ENCODE results near the gene POU2AF1.

Gene POU2AF1

GRCh38 chr11:111416231-111416960 lies 37.3 kb upstream of the POU2AF1 start:
- DNase-seq (ENCODE audit: insufficient read length, low spot score) (no peak), FAIRE-seq (no peak)
- no peak for TF ChIP-seq CTCF (IDR thresholded peaks at IDR 0.05; ENCODE audit: insufficient read depth, missing control alignments)

GRCh38 chr11:111414936-111415335 lies 35.9 kb upstream of the POU2AF1 start:
- TF ChIP-seq CTCF (IDR thresholded peaks at IDR 0.05; ENCODE audit: insufficient read depth, missing control alignments), result no peak
- DNase-seq (ENCODE audit: insufficient read length, low spot score) (no peak), FAIRE-seq (no peak)

- DNase-seq (ENCODE audit: insufficient read length, low spot score) (no peak), FAIRE-seq (no peak)
- no peak for TF ChIP-seq CTCF (IDR thresholded peaks at IDR 0.05; ENCODE audit: insufficient read depth, missing control alignments)
These were observed 35.3 kb upstream of the POU2AF1 start for GRCh38 chr11:111414267-111414931.

- DNase-seq (ENCODE audit: insufficient read length, low spot score) (no peak), FAIRE-seq (no peak)
- TF ChIP-seq CTCF (IDR thresholded peaks at IDR 0.05; ENCODE audit: insufficient read depth, missing control alignments), result no peak
These were observed 34.8 kb upstream of the POU2AF1 start for GRCh38 chr11:111413849-111414248.

GRCh38 chr11:111412293-111412692 lies 33.2 kb upstream of the POU2AF1 start:
- DNase-seq (ENCODE audit: insufficient read length, low spot score), result no peak
- no peak for TF ChIP-seq CTCF (IDR thresholded peaks at IDR 0.05; ENCODE audit: insufficient read depth, missing control alignments)
- no peak for FAIRE-seq

- DNase-seq (ENCODE audit: insufficient read length, low spot score) (no peak), FAIRE-seq (no peak)
- no peak for TF ChIP-seq CTCF (IDR thresholded peaks at IDR 0.05; ENCODE audit: insufficient read depth, missing control alignments)
These were observed 32.4 kb upstream of the POU2AF1 start for GRCh38 chr11:111411456-111411855.

- DNase-seq (ENCODE audit: insufficient read length, low spot score) (no peak), FAIRE-seq (no peak)
- TF ChIP-seq CTCF (IDR thresholded peaks at IDR 0.05; ENCODE audit: insufficient read depth, missing control alignments), result no peak
These were observed 31.9 kb upstream of the POU2AF1 start for GRCh38 chr11:111410951-111411350.
